Effector memory CD8-positive, alpha-beta T cell (primary cell): ENCODE measurements around the gene ZNF557.
"Not testable (repeated sequence)": the region's sequence is repeated elsewhere in the genome, so short reads cannot be mapped to it uniquely, and the experiment has no call there.

Experiments used
- ATAC-seq: fragments of 150-1000 bp; cut with Tn5 transposase; replicated peaks from 2 replicates; pipeline ENCODE4 v1.10.0; 2021; ENCODE audit warnings: mild to moderate bottlenecking, moderate library complexity
- DNase-seq, 3 experiments: peaks; one replicate each; pipeline ENCODE4 v3.0.0; 2021
- H3K27ac Mint-ChIP-seq, 2 donors: one replicate each; pipeline ENCODE4 v1.8.0; 2022; ENCODE audit warnings: mild to moderate bottlenecking in 2 of 2, mixed read lengths in 2 of 2, moderate library complexity in 2 of 2
- H3K27me3 Mint-ChIP-seq, 2 donors: one replicate each; pipeline ENCODE4 v1.8.0; 2022; ENCODE audit warnings: mixed read lengths in 2 of 2
- H3K36me3 Mint-ChIP-seq: one replicate; pipeline ENCODE4 v1.8.0; 2022; ENCODE audit warnings: mild to moderate bottlenecking, moderate library complexity, mixed read lengths; ENCODE audit not compliant: insufficient read depth
- H3K4me1 Mint-ChIP-seq, 2 donors: one replicate each; pipeline ENCODE4 v1.8.0; 2022; ENCODE audit warnings: low read depth in 2 of 2, mixed read lengths in 2 of 2
- H3K4me3 Mint-ChIP-seq, 2 donors: one replicate each; pipeline ENCODE4 v1.8.0; 2022; ENCODE audit warnings: mild to moderate bottlenecking in 2 of 2, mixed read lengths in 2 of 2, moderate library complexity in 2 of 2
- H3K9me3 Mint-ChIP-seq, 2 donors: one replicate each; pipeline ENCODE4 v1.8.0; 2022; ENCODE audit warnings: mixed read lengths in 2 of 2
- total RNA-seq, 9 experiments: gene quantifications; one replicate each; lab custom pipeline; 2026; lab: John Stamatoyannopoulos, UW

ZNF557 gene
- 21.5 to 92.1 (median 57.5) reads per million in 9 experiments for total RNA-seq

GRCh38 chr19:7069042-7069903 is at the start of gene ZNF557:
Gene ZNF557 (plus strand): TSS chr19:7069703. CDS start chr19:7075075, 5,372 bp downstream.
- peaks cover 9 to 13% of the 10 kb centered on the region in 2 donors for H3K4me1 Mint-ChIP-seq
- H3K4me3 Mint-ChIP-seq: peak within 1 kb of the TSS; percentile 97 to 98
- H3K9me3 Mint-ChIP-seq: no peaks in the 10 kb centered on the region
- DNase-seq (peak; percentile 99 to 100 (median 99)), ATAC-seq (peak; percentile 94)
- H3K27ac Mint-ChIP-seq: peak within 1 kb of the TSS; percentile 96 to 97
- no peaks in the 10 kb centered on the region for H3K27me3 Mint-ChIP-seq
- H3K36me3 Mint-ChIP-seq: peaks cover 53% of the 10 kb centered on the region

- H3K27me3 Mint-ChIP-seq, H3K9me3 Mint-ChIP-seq, ATAC-seq, H3K4me3 Mint-ChIP-seq, H3K4me1 Mint-ChIP-seq, H3K36me3 Mint-ChIP-seq, H3K27ac Mint-ChIP-seq, DNase-seq: not testable (repeated sequence)
Observed at GRCh38 chr19:7021331-7021730, 48.2 kb upstream of the ZNF557 start, which contains the start of gene MBD3L2B. Gene MBD3L2B (minus strand): TSS chr19:7021431. CDS start chr19:7021397, 34 bp downstream.

- peak; percentile 47 for ATAC-seq
- not testable (repeated sequence) for H3K27me3 Mint-ChIP-seq, DNase-seq, H3K27ac Mint-ChIP-seq, H3K4me1 Mint-ChIP-seq, H3K4me3 Mint-ChIP-seq, H3K36me3 Mint-ChIP-seq, H3K9me3 Mint-ChIP-seq
Observed at GRCh38 chr19:7028790-7029189, 40.7 kb upstream of the ZNF557 start.

GRCh38 chr19:7030278-7030677 is 39.2 kb upstream of the ZNF557 start, which contains the start of gene MBD3L5:
Gene MBD3L5 (plus strand): TSS chr19:7030578. CDS start chr19:7030612, 34 bp downstream.
- H3K27ac Mint-ChIP-seq, H3K27me3 Mint-ChIP-seq, H3K9me3 Mint-ChIP-seq, DNase-seq, H3K4me1 Mint-ChIP-seq, H3K4me3 Mint-ChIP-seq, H3K36me3 Mint-ChIP-seq, ATAC-seq: not testable (repeated sequence)

- not testable (repeated sequence) for DNase-seq, H3K4me1 Mint-ChIP-seq, H3K27ac Mint-ChIP-seq, H3K36me3 Mint-ChIP-seq, H3K27me3 Mint-ChIP-seq, H3K4me3 Mint-ChIP-seq, H3K9me3 Mint-ChIP-seq, ATAC-seq
Observed at GRCh38 chr19:7040079-7040478, 29.4 kb upstream of the ZNF557 start, which contains the start of gene MBD3L4. Gene MBD3L4 (minus strand): TSS chr19:7040179. CDS start chr19:7040144, 35 bp downstream.

GRCh38 chr19:7041563-7041962 is 27.9 kb upstream of the ZNF557 start:
- not testable (repeated sequence) for H3K36me3 Mint-ChIP-seq, H3K27me3 Mint-ChIP-seq, H3K27ac Mint-ChIP-seq, DNase-seq, H3K4me1 Mint-ChIP-seq, H3K9me3 Mint-ChIP-seq, H3K4me3 Mint-ChIP-seq
- ATAC-seq: peak; percentile 55

GRCh38 chr19:7049021-7049420 is 20.5 kb upstream of the ZNF557 start, which contains the start of gene MBD3L2:
Gene MBD3L2 (plus strand): TSS chr19:7049321. CDS start chr19:7049374, 53 bp downstream.
- H3K9me3 Mint-ChIP-seq, DNase-seq, ATAC-seq, H3K4me3 Mint-ChIP-seq, H3K27me3 Mint-ChIP-seq, H3K36me3 Mint-ChIP-seq, H3K4me1 Mint-ChIP-seq, H3K27ac Mint-ChIP-seq: not testable (repeated sequence)

- H3K4me1 Mint-ChIP-seq, H3K9me3 Mint-ChIP-seq, H3K27me3 Mint-ChIP-seq, ATAC-seq, H3K4me3 Mint-ChIP-seq, H3K27ac Mint-ChIP-seq, H3K36me3 Mint-ChIP-seq, DNase-seq: not testable (repeated sequence)
Observed at GRCh38 chr19:7051421-7051820, 18.1 kb upstream of the ZNF557 start.

GRCh38 chr19:7052896-7053295 is 16.6 kb upstream of the ZNF557 start:
- H3K4me3 Mint-ChIP-seq, DNase-seq, H3K27ac Mint-ChIP-seq, H3K27me3 Mint-ChIP-seq, ATAC-seq, H3K36me3 Mint-ChIP-seq, H3K9me3 Mint-ChIP-seq, H3K4me1 Mint-ChIP-seq: not testable (repeated sequence)

- not testable (repeated sequence) for ATAC-seq, H3K4me3 Mint-ChIP-seq, H3K36me3 Mint-ChIP-seq, DNase-seq, H3K9me3 Mint-ChIP-seq, H3K27me3 Mint-ChIP-seq, H3K4me1 Mint-ChIP-seq, H3K27ac Mint-ChIP-seq
Observed at GRCh38 chr19:7054635-7055368, 14.7 kb upstream of the ZNF557 start.

- H3K4me1 Mint-ChIP-seq, H3K36me3 Mint-ChIP-seq, H3K27me3 Mint-ChIP-seq, H3K9me3 Mint-ChIP-seq, H3K4me3 Mint-ChIP-seq, DNase-seq, H3K27ac Mint-ChIP-seq, ATAC-seq: not testable (repeated sequence)
Observed at GRCh38 chr19:7055679-7056078, 13.8 kb upstream of the ZNF557 start.

- not testable (repeated sequence) for H3K27ac Mint-ChIP-seq, H3K4me3 Mint-ChIP-seq, H3K9me3 Mint-ChIP-seq, H3K27me3 Mint-ChIP-seq, DNase-seq, H3K4me1 Mint-ChIP-seq, H3K36me3 Mint-ChIP-seq, ATAC-seq
Observed at GRCh38 chr19:7056371-7056770, 13.1 kb upstream of the ZNF557 start.

GRCh38 chr19:7058576-7058975 is 10.9 kb upstream of the ZNF557 start, which contains the start of gene MBD3L3:
Gene MBD3L3 (minus strand): TSS chr19:7058676. CDS start chr19:7058605, 71 bp downstream.
- not testable (repeated sequence) for H3K4me1 Mint-ChIP-seq

More at GRCh38 chr19:7058576-7058975, 10.9 kb upstream of the ZNF557 start, which contains the start of gene MBD3L3:
- ATAC-seq, H3K4me3 Mint-ChIP-seq, DNase-seq, H3K36me3 Mint-ChIP-seq, H3K27me3 Mint-ChIP-seq, H3K27ac Mint-ChIP-seq, H3K9me3 Mint-ChIP-seq: not testable (repeated sequence)
